GF-D8 (cell line): ENCODE measurements around the gene ADAMTSL4.

Experiments used
- DNase-seq: peaks from one replicate; lab custom pipeline; 2025; lab: John Stamatoyannopoulos, UW

The ADAMTSL4 gene

DNA sequence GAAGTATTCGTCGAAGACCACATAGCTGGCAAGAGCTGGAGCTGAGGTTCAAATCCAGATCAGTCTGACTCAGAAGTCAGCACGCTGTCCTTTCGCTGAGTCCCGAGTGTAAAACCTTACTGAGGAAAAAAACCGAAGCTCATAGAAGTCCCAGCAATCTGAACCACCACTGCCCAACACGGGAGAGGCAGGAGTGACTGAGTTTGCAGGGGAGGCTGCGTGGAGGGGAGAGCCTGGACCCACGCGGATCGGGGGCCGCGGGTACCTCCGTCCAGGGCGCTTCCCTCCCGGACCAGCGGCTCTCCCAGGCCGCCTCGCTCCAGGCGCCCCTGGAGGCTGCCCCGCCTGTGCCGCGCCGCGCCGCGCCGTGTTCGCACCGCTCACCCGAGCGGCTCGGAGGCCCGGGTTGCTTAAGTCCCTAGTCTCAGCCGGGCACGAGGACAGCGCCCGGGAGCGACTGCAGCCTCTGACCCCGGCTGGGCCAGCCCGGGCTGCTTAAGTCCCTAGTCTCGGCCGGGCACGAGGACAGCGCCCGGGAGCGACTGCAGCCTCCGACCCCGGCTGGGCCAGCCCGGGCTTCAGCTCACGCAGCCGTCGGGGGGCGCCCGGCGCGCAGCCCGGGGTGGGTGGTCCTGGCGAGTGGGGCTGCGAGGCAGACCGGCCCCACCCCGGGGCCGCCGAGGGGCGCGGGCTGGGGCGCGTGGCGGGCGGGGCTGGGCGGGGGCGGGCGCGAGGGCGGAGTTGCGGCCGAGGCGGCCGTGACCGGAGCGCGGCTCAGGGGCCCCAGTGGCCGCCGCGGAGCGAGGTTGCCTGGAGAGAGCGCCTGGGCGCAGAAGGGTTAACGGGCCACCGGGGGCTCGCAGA is at the start of gene ADAMTSL4:
TSS of gene ADAMTSL4 (plus strand) at position 777 of the 864 bp plus-strand sequence. CDS start 2,881 bp downstream, outside the sequence.
- DNase-seq: peak; percentile 1

DNA sequence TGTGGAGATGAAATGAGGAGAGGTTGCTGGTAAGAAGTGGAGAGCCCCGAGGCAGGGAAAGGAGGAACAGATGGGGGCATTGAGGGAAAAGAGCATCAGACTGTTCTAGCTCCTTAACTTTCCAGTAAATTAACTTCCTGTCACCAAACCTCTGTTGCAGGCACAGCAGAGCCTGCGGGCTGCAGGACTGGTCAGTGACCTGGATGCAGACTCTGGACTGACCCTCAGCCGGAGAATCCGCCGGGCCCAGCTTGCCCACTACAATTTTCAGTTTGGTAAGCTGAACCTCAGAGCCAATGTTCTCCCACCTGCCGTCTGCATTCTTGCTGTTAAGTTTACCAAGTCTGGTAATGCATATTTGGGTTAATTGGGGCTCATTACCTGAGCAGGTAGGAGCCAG is 43.8 kb upstream of the ADAMTSL4 start:
- no peak for DNase-seq

DNA sequence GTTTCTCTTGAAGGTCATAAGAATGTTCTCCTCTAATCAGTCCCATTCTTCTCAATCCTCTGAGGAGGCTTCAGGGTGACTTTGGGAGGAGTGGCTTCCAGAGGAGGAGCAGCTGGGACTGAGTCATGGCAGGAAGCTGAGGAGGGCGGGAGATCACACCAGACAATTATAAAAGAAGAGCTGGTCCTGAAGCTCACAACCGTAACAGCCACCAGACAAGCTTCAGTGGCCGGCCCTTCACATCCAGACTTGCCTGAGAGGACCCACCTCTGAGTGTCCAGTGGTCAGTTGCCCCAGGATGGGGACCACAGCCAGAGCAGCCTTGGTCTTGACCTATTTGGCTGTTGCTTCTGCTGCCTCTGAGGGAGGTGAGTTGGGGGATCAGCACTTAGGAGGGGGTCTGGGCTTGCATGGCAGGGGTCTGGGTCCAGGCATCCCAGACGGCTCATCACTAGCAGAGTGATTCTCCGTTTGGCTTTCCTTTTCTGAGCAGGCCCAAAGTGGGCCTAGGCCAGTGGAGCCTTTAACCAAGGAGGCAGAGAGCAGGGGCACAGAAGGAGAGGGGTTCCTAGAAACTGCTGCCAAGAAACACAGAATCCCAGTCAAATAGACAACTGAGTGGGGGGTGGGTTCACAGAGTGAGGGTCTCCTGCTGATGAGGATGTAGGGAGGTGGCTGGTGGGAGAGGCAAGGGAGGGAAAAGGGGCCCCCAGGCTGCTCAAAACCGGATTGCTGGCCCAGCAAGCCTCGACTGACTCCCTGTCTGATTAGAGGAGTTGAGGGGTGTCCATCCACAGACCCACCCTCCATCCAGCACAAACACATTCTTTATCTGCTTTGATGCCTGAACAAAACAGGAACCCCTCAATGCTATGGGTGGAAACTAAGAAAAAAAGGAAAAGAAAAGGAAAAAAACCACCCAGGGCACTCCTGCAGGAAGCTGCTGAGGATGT is 41.0 kb upstream of the ADAMTSL4 start, which contains the start of gene ECM1:
TSS of gene ECM1 (plus strand) at position 198 of the 953 bp plus-strand sequence. CDS start at position 299, 101 bp downstream.
- DNase-seq: no peak

DNA sequence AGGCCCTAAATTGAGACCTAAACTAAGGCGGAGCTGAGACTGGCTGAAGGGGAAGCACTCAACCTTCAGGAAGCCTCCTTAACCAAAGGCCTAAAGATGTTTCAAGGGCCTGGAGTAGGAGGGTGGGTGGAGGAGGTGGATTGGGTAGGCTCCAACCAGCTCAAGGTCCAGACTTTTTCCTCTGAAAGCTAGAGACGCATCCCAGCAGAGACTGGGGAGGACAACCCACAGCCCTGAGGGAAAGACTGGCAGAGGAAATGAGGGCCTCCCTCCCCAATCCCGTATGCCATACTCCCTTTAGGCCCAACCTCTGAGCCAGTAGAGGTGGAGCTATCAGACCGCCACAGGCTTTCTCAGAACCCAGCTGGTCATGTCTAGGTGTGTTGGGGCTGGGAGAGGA is 40.2 kb upstream of the ADAMTSL4 start:
- no peak for DNase-seq

DNA sequence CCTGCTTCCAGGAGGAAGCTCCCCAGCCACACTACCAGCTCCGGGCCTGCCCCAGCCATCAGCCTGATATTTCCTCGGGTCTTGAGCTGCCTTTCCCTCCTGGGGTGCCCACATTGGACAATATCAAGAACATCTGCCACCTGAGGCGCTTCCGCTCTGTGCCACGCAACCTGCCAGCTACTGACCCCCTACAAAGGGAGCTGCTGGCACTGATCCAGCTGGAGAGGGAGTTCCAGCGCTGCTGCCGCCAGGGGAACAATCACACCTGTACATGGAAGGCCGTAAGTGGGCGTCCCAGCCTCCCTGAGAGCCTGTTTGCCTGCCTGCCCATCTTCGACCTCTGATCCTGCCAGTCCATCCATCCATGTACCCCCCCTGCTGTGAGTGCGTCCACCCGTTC is 37.7 kb upstream of the ADAMTSL4 start:
- no peak for DNase-seq

DNA sequence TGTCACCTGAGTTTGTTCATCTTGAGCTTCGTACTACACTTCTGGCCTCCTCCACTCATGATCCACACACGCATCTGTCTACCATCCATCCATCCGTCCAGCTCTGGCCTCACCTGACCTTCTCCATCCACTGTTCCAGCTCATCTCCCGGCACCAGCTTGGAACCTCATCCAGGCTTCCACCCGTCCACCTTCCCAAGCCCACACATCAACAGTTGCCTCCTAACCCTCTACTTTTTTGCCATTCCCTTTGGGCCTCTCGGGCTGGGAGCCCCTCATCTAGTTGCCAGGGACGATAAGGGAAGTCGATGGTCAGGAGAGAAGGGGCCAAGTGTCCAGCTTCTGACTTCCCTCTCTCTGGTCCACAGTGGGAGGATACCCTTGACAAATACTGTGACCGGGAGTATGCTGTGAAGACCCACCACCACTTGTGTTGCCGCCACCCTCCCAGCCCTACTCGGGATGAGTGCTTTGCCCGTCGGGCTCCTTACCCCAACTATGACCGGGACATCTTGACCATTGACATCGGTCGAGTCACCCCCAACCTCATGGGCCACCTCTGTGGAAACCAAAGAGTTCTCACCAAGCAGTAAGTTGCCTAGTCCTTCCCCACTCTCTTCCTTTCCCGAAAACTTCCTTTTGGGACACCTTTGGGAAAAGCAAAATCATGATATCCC is 37.1 kb upstream of the ADAMTSL4 start:
- no peak for DNase-seq

DNA sequence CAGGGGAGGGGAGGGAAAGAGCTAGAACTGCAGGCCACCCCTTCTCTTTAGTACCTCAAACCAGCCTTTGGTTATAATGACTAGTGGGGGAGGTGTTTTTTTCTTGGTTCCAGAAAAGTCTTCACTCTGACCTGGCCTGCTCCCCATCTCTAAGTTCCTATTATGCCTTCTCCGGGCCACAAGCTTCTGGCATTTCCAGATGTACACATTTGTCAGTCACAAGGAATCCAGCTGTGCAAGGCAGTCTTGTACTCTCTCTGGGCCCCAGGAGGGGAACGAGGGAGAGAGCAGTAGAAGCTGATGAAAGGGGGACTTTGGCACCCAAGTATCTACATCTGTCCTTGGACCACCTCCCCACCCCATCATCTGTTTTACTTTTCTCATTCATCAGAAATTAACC is 36.4 kb upstream of the ADAMTSL4 start:
- no peak for DNase-seq

DNA sequence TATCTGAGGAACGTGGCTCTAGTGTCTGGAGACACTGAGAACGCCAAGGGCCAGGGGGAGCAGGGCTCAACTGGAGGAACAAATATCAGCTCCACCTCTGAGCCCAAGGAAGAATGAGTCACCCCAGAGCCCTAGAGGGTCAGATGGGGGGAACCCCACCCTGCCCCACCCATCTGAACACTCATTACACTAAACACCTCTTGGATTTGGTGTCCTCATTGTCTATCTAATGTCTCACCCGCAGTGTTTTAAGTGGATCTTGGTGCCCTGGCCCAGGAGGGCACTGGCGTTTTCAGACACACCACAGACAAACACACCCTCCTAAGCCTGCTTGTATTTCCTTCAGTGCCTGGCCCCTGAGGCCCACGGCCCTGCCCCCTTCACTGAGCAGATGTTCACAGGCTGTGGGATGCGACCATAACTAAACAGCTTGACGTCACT is 35.8 kb upstream of the ADAMTSL4 start:
- DNase-seq: no peak

DNA sequence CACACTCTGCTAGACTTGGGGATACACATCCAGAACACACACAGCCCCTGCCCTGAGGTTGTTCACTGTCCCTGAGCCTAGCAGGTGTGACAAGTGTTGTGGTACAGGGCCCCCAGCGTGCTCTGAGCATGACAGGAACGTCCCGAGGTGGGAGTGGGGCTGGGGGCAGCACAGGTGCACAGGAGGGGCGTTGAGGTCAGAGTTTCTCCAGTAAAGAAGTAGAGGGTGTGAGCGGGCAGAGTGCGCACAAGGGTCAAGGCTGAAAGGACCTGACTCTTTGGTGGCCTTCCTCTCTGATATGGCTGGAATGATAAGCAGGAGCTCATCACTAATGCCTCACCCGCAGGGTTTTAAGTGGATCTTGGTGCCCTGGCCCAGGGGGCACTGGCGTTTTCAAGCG is 34.9 kb upstream of the ADAMTSL4 start:
- DNase-seq: no peak

DNA sequence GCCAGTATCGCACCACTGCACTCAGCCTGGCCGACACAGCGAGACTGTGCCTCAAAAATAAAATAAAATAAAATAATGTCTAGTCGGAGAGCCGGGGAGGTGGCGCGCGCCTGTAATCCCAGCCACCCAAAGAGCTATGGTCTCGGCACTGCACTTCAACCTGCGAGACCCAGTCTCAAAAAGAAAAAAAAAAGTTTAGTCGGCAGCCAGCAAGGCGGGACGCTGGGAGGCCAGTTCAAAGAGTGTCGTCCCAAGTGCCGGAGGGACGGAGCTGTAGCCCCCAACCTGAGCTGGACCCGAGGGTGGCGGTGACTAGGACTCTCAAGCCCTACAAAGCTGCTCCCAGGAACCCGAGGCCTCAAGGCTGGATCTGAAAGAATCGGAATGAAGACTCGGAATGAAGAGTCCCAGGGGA is 34.3 kb upstream of the ADAMTSL4 start:
- no peak for DNase-seq

DNA sequence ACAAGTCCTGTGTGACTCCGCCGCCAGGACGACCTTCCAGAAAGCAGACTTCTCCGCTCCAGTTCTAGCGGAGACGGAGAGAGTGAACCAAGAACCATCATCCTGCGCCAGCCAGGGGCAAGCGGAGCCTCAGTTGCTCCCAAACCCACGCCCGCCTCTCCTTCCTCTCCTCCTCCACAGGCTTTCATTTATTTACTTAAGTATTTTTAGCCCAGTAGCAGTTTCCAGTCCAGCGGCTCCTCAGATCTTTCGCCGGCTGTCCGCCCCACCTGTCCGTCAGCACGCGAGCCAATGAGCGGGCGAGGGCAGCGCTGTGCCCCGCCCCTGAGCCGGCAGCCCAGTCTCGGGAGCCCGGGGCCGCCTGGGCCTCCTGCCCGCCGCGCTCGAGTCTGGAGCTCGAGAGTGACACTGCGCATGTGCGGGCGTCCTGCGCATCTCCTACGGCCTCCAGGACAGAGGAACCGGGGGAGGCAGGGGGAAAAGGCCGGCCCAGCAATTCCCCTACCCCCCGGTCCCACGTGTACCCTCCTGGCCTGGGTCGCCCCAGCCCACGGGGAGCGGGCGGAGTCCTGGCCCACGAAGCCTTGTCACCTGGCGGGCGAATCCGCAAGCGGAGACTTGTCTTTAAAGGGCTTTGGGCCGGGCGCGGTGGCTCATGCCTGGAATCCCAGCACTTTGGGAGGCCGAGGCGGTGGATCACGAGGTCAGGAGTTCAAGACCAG is 33.7 kb upstream of the ADAMTSL4 start, which contains the start of gene FALEC:
TSS of gene FALEC (plus strand) at position 425 of the 722 bp plus-strand sequence.
- peak; percentile 87 for DNase-seq

DNA sequence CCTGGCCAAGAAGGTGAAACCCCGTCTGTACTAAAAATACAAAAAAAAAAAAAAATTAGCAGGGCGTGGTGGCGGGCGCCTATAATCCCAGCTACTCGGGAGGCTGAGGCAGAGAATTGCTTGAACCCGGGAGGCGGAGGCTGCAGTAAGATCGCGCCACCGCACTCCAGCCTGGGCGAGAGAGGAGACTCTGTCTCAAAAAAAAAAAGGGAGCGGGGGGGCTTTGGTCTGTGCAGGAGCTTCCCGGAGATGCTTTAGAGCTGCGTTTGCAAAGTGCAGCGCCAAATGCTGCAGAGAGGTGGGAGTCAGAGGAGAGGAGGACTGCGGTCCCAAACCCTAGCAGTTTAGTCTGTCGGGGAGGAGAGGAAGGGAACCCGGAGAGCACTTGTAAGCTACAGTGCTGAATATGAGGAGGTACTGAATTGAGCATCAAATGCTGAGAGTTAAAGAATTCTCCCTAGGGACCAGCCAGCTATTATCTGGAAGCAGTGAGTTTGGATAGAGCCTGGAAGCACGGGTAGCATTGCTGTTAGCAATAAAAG is 33.1 kb upstream of the ADAMTSL4 start:
- DNase-seq: peak; percentile 10

DNA sequence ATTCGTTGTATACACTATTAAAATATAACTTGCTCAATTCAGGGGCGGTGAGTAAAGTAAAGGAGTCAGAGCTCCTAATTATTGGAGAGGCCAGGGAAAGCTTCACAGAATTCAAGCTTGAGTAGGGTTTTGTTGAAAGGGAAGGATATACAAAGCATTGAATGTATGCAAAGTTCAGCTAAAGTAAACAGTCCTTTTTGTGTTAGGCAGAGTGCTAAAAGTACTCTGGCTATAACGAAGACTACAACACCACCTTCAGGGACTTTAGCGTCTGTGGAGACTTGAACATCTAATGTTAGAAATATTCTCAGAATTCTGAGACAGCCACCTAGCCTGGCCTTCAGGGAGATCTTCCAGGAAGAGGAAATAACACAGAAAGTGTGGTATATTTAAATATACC is 32.6 kb upstream of the ADAMTSL4 start:
- DNase-seq: peak; percentile 43

DNA sequence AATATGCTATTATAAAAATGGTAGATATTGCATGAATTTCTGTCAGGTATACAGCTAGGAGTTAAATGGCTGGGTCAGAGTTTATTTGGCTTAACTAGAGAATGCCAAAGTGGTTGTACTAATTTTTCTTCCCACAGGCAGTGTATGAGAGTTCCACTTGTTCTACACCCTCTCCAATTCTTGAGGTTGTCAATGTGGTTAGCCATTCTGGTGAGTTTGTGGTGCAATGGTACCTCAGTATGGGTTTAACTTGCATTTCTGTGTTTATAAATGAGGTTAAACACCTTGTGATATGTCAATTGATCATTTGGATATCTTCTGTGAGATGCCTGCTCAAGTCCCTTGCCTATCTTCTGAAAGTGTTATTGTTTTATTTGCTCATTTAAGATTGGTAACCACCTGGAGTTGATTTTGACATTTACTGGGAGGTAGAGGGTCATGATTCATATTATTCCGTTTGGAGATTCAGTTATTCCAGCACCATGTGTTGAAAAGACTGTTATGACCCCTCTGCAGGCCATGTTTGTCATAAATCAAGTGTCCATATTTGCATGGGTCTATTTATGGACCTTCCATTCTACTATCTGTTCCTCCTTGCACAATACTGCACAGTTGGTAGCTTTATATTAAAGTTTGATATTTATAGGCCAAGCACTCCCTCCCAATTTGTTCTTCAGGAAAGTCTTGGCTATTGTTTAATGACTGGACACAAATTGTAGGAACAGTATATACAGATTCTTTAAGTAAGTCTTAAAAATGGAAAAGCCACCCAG is 27.8 kb upstream of the ADAMTSL4 start:
- DNase-seq: no peak

DNA sequence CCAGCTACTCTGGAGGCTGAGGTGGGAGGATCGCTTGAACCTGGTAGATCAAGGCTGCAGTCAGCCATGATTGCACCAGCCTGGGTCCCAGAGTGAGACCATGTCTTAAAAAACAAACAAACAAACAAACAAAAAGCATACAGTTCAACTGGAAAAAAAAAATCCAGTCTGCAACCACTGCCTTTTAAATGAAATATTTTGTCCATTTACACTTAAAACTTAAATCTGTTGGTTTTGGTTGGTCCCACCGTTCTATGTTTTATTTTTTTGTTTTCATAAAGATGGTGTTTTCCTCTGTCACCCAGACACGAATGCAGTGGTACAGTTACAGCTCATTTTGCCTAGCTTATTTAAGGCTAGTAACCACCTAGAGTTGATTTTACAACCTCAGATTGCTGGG is 23.9 kb upstream of the ADAMTSL4 start:
- no peak for DNase-seq

DNA sequence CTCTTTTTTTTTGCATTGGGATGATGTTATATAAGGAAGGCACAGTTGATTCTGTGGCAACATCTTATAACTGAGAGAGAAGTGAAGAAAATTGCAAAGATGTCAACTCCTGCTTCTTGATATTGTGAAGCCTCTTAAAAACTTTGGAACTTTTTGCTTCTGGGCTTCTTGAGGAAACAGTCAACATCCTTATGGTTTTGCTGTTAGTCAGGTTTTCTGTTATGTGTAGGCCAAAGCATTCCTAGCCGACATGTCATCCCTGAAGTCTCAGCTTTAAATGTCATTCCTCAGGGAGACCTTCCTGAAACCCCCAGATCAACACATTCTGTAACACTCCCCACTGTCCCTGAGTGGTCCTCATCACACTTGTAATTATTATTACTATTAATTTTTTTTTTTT is 21.0 kb upstream of the ADAMTSL4 start:
- no peak for DNase-seq

DNA sequence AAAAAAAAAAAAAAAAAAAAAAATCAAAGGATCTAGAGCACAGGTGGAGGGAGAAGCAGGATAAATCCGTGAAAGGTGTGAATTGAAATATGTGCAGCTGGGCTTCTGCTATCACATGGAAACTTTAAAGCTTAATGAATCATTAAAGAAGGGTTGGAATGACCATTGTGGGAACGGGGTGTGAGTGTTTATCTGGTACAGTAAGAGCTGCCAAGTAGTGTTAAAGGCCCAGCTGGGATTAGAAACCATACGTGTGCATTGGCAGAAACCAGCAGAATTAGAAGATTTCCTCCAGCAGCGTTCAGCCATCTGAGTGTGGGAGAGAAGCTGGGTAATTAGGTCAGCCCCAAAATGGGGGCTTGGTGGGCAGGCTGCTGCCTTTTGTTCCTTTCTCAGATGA is 20.2 kb upstream of the ADAMTSL4 start:
- DNase-seq: no peak

DNA sequence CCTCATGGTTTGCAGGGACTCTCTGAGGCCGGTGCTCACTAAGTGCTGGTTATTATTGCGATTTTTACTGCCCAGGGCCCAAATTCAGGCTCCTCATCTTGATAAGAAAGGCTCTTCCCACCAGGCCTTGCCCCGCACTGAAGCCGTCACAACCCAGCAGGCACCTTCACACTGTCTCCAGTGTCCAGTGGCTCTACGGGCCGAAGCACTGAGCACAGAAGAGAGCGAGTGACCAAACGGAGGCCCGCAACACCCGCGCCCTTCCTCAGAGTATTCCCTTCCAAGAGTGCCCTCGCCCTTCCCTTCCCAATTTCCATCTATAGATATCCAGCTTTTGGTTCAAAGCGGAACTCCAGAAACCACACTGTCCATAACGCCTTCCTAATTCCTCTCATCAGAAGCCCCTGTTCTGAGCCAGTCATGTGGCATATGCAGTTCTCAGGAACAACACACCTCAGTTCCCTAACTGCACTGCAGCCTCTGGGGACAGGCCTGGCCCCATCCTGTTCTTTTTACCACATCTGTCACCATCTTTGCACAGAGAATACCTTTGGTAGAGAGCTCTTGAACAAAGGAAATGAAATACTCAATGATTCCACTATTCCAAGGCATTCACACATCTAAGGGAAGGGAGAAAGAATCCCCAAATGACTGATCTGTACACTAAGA is 18.6 kb upstream of the ADAMTSL4 start:
- DNase-seq: no peak

DNA sequence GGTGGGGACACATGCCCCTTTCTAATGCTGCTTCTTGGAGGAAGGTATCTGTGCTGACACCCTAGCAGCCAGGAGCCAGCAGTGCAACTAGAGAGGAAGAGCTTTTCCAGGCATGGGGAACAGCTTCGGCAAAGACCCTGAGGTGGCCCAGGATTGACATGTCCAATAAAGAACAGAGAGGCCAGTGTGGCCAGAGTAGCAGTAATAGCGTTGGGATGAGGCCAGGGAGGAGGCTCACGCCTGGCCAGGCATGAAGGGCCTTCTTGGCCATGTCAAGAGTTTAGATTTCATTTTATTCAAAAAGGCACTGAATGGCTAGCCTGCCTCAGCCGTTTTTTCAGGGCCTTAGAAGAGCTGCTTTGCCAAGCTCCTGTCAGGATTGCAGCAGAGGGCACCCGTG is 16.3 kb upstream of the ADAMTSL4 start:
- no peak for DNase-seq

DNA sequence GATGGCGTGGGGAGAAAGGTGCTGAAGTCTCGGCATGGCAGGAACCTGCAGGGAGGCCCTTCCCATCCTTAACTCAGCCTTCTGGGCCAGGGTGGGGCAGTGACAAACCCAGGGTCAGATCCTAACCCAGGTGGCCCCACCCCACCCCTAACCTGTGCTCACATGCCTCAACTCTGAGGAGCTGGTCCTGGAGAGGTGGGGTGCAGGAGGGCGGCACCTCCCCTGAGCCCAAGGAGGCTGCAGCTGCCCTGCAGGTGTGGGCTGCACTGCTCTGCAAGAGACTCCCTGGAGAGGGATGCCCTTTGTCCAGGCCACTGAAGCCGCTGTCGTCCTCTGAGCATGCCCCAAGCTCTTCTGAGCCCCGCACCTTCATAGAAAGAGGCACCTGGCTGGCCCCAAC is 15.2 kb upstream of the ADAMTSL4 start:
- DNase-seq: no peak
